GM20000 (cell line): ENCODE measurements around the gene PTPN1.

Experiments
- DNase-seq: peaks from one replicate; pipeline ENCODE4 v3.0.0; 2012; ENCODE audit warnings: low spot score
- CTCF ChIP-seq: IDR thresholded peaks from 2 replicates; pipeline ENCODE4 v1.5.1; 2012; ENCODE audit warnings: mild to moderate bottlenecking, control low read depth; ENCODE audit errors: extremely low read depth, missing control alignments

The PTPN1 gene

DNA sequence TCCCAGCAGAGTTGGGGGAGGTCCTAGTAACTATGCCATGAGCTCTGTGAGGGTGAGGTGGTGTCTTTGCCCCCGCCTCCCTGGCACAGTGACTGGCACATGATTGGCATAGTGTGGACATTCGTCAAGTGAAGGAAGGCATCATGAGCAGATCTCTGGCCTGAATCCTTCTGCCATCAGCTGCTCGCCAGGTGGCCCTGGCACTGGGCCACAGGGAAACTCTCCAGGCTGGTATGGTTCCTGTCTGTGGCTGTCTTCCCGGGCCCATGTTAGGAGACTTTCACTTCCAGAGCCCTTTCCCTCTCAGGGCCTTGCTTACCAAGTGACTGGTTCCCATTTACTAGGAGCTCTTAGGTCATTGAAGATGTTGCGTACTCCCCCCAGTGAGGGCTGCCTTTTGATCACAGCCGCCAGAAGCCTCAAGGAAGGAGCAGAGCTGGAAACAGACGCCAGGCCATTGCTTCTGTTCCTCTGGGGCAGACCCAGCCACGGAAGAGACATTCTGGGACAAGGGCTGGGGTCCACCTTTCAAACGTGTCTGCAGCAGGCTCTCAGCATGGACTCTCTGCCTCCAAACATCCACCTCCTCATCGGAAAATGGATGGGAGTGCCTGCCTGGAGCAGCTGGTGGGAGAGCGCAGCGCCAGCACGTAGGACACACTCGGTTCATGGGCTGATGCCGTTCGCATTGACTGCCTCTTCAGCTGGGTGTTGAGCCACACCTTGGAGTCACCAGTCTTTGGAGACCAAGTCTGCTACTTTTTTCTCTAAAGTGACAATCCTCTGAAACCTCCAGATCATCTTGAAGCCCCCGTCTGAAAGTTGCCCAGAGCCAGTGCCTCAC is 67.2 kb downstream of the PTPN1 start:
- TF ChIP-seq CTCF, result no peak
- DNase-seq, result no peak

DNA sequence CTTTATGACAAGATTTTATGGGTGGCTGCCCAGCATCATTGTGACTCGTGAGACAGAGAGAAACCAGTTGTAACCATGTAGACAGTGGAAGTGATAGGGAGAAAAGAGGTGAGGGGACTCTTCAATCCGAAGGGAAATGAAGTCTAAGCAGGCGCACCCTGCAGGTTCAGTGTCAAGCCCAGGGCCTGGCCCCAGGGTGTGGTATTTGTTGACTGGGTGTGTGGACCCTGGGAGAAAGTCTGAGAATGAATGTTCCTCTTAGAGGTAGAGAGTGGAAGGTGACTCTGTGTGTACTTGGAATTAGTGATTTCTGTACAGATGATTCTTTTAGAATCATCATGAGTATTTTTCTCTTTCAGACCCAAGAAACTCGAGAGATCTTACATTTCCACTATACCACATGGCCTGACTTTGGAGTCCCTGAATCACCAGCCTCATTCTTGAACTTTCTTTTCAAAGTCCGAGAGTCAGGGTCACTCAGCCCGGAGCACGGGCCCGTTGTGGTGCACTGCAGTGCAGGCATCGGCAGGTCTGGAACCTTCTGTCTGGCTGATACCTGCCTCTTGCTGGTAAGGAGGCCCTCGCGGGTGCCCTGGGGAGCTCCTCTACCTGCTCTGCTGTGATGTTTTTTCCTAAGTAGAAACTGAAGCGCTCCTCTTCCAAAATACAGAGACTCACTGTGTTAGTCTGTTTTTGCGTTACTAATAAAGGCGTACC is 68.0 kb downstream of the PTPN1 start:
- no peak for TF ChIP-seq CTCF
- DNase-seq, result no peak

DNA sequence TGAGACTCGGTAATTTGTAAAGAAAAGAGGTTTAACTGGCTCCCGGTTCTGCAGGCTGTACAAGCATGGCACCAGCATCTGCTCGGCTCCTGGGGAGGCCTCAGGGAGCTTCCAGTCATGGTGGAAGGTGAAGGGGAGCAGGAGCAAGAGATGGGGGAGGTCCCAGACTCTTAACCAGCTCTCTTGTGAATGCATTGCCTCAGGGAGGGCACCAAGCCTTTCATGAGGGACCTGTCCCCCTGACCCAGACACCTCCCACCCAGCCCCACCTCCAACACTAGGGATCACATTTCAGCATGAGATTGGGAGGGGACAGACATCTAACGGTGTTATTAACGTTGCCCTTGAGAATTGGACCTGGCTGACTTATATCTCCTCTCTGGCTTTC is 68.6 kb downstream of the PTPN1 start:
- DNase-seq, result no peak
- TF ChIP-seq CTCF, result no peak

- TF ChIP-seq CTCF, result no peak
These were observed 69.3 kb downstream of the PTPN1 start for GRCh38 chr20:50579511-50579910.

DNA sequence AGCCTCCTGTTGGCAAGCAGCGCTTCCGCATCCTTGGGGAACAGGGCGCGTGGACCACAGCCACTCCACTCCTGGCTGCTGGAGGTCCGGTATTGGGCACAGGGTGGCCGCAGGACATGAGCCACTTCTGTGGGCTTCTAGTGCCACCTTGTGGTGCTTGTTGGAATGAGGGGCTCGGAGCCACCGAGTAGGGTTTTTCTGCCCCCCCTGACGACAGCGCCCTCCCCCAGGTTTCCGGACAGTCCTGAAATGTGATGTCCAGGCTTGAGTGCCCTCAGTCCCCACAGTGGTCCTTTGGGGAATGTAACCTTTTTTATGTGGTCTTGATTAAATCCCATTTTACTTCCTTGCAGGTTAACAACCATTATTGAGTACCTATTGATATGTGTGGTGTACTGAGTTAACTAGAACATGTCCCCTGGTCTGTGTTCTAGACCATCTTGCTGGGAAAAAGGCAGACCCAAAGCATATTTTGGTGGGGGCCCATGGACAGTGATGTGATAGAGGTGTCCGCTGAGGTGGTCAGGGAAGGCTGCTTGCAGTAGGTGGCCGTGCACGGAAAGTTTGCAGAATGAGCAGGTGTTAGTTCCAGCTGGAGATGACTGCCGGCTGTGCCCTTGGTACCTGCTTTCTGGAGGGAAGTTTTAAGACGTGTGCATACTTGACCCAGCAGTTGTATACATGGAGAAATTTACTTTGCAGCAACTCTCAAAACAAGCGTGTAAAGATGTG is 70.0 kb downstream of the PTPN1 start:
- peak; percentile 45 for TF ChIP-seq CTCF

More at GRCh38 chr20:50579511-50579910, 69.3 kb downstream of the PTPN1 start:
- no peak for DNase-seq

DNA sequence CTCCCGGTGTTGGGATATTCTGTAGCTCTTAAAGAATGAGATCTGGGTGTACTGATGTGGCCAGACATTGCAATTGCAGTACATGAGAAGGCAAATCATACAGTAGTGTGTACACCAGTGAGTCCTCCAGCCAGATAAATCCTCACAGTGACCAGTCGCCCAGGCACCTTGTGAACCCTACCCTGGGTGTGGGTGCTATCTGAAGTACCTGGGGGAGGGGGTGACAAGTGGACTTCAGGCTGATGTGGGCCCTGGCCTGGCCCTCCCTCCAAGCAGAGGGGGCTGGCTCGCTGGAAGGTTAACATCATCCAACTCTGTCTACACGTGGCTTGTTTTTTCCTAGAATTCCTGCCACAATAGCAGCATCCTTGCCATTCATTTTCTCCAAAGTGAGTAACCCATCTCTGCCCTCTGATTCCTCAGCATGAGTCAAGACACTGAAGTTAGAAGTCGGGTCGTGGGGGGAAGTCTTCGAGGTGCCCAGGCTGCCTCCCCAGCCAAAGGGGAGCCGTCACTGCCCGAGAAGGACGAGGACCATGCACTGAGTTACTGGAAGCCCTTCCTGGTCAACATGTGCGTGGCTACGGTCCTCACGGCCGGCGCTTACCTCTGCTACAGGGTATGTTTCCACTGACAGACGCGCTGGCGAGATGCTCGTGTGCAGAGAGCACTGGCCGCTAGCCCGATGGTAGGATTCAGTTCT is 70.8 kb downstream of the PTPN1 start:
- no peak for TF ChIP-seq CTCF
- DNase-seq, result no peak

More for the DNA sequence above, 70.0 kb downstream of the PTPN1 start:
- peak; percentile 75 for DNase-seq
